H1 (cell line): ENCODE measurements around the gene ZBTB7B. TPM values are rescaled to one million over a fixed set of nuclear protein-coding genes. Genes with fewer than 3 reads are reported as not detected.

ENCODE experiments used
- CTCF ChIA-PET: fragments of 300-600 bp; sonication (Branson Sonifier 250); formaldehyde crosslinking; loops from one replicate; lab custom pipeline; 2021; ENCODE audit not compliant: partially characterized antibody; lab: Charles Lee
- POLR2A ChIA-PET: fragments of 300-600 bp; sonication (Branson Sonifier 250); formaldehyde crosslinking; loops from one replicate; lab custom pipeline; 2021; ENCODE audit warnings: inconsistent platforms; ENCODE audit not compliant: partially characterized antibody; lab: Charles Lee
- DNase-seq, 2 experiments: peaks; one replicate each; pipeline versions ENCODE4 v3.0.0 to v3.0.0-alpha.2; 2010 to 2022; ENCODE audit warnings: low spot score in 2 of 2, low read depth in 1 of 2, mixed read lengths in 1 of 2
- FAIRE-seq: peaks from 2 replicates; lab custom pipeline; 2011; peaks lifted over from hg19 to GRCh38; lab: Jason Lieb, UNC
- H2AFZ ChIP-seq: 2 replicates; pipeline ENCODE4 v1.8.1; 2012; ENCODE audit warnings: low read length, inconsistent platforms
- H2AK5ac ChIP-seq: 2 replicates; pipeline ENCODE4 v1.6.1; 2013; ENCODE audit warnings: low read depth, low read length
- H2BK120ac ChIP-seq: replicated peaks from 2 replicates; pipeline ENCODE3; 2013; ENCODE audit warnings: low read depth, low read length, inconsistent platforms
- H2BK12ac ChIP-seq: 2 replicates; pipeline ENCODE4 v1.6.1; 2013; ENCODE audit warnings: low read depth, low read length
- H2BK15ac ChIP-seq: 2 replicates; pipeline ENCODE4 v1.6.1; 2013; ENCODE audit warnings: low read length
- H2BK20ac ChIP-seq: 2 replicates; pipeline ENCODE4 v1.6.1; 2013; ENCODE audit warnings: low read length
- H2BK5ac ChIP-seq: 2 replicates; pipeline ENCODE4 v1.6.1; 2013; ENCODE audit warnings: low read depth, low read length
- H3K14ac ChIP-seq: 2 replicates; pipeline ENCODE4 v1.6.1; 2013; ENCODE audit warnings: inconsistent platforms; ENCODE audit not compliant: insufficient read length
- H3K18ac ChIP-seq: 2 replicates; pipeline ENCODE4 v1.6.1; 2013; ENCODE audit warnings: low read length; ENCODE audit errors: extremely low read depth
- H3K23ac ChIP-seq: 2 replicates; pipeline ENCODE4 v1.6.1; 2013; ENCODE audit warnings: inconsistent platforms; ENCODE audit not compliant: insufficient read length
- H3K23me2 ChIP-seq: 2 replicates; pipeline ENCODE4 v1.6.1; 2013; ENCODE audit warnings: low read depth, low read length
- H3K27ac ChIP-seq: 2 replicates; pipeline ENCODE4 v1.6.1; 2011; ENCODE audit warnings: low read depth, low read length, inconsistent platforms
- H3K27me3 ChIP-seq, 4 experiments: replicated peaks in 1 of 4; 1 replicate in 1 of 4; 2 replicates in 3 of 4; pipeline versions ENCODE4 v1.6.1 to v1.8.1; 2011 to 2013; ENCODE audit warnings: low read length in 3 of 4, mild to moderate bottlenecking in 3 of 4, inconsistent platforms in 2 of 4, mixed read lengths in 2 of 4, moderate library complexity in 1 of 4; ENCODE audit not compliant: control insufficient read depth in 3 of 4, insufficient read depth in 3 of 4; ENCODE audit errors: extremely low read depth in 1 of 4
- H3K36me3 ChIP-seq, 4 experiments: 2 replicates each; pipeline versions ENCODE4 v1.6.1 to v1.8.1; 2011 to 2013; ENCODE audit warnings: mild to moderate bottlenecking in 4 of 4, low read length in 3 of 4, moderate library complexity in 2 of 4, control low read depth in 1 of 4, inconsistent platforms in 1 of 4; ENCODE audit not compliant: insufficient read depth in 4 of 4, control insufficient read depth in 2 of 4
- H3K4ac ChIP-seq: replicated peaks from 2 replicates; pipeline ENCODE3; 2013; ENCODE audit warnings: low read length, low read depth, mixed read lengths, inconsistent platforms; ENCODE audit not compliant: insufficient read length
- H3K4me1 ChIP-seq, 4 experiments: replicated peaks in 1 of 4; 1 replicate in 1 of 4; 2 replicates in 3 of 4; pipeline versions ENCODE4 v1.6.1 to v1.8.1; 2011 to 2013; ENCODE audit warnings: low read length in 3 of 4, inconsistent platforms in 2 of 4, mixed read lengths in 1 of 4; ENCODE audit not compliant: insufficient read depth in 4 of 4, control insufficient read depth in 3 of 4
- H3K4me2 ChIP-seq, 2 experiments: 2 replicates each; pipeline versions ENCODE4 v1.6.1 to v1.8.1; 2011 to 2013; ENCODE audit warnings: low read depth in 2 of 2, low read length in 2 of 2, control low read depth in 1 of 2, inconsistent platforms in 1 of 2, mild to moderate bottlenecking in 1 of 2; ENCODE audit not compliant: insufficient read depth in 1 of 2
- H3K4me3 ChIP-seq, 4 experiments: fragments of 200-600, 300-600 bp in 1 of 4; sonication (generic), shearing (Covaris generic), sonication (Bioruptor Twin) in 1 of 4; 2 replicates each; pipeline versions ENCODE4 v1.5.1 to v1.8.1; 2011 to 2016; ENCODE audit warnings: low read length in 4 of 4, low read depth in 3 of 4, control low read depth in 2 of 4, inconsistent platforms in 2 of 4, mild to moderate bottlenecking in 2 of 4, mixed read lengths in 1 of 4, moderate library complexity in 1 of 4; ENCODE audit not compliant: insufficient read depth in 2 of 4; ENCODE audit errors: extremely low read depth in 1 of 4
- H3K56ac ChIP-seq: replicated peaks from 2 replicates; pipeline ENCODE3; 2013; ENCODE audit warnings: low read depth, mild to moderate bottlenecking, mixed read lengths, low read length, inconsistent platforms; ENCODE audit not compliant: insufficient read length
- H3K79me1 ChIP-seq: 2 replicates; pipeline ENCODE4 v1.6.1; 2013; ENCODE audit warnings: low read depth, low read length, control low read depth
- H3K79me2 ChIP-seq, 2 experiments: 2 replicates each; pipeline versions ENCODE4 v1.6.1 to v1.8.1; 2012 to 2013; ENCODE audit warnings: low read length in 2 of 2, mild to moderate bottlenecking in 2 of 2, inconsistent platforms in 1 of 2; ENCODE audit not compliant: insufficient read depth in 2 of 2, control insufficient read depth in 1 of 2
- H3K9ac ChIP-seq, 4 experiments: replicated peaks in 1 of 4; 1 replicate in 1 of 4; 2 replicates in 3 of 4; pipeline versions ENCODE4 v1.6.1 to v1.8.1; 2011 to 2013; ENCODE audit warnings: low read depth in 3 of 4, low read length in 3 of 4, control low read depth in 2 of 4, mild to moderate bottlenecking in 2 of 4, moderate library complexity in 2 of 4, inconsistent platforms in 1 of 4; ENCODE audit errors: extremely low read depth in 1 of 4
- H3K9me3 ChIP-seq, 2 experiments: 2 replicates each; pipeline versions ENCODE4 v1.6.1 to v1.8.1; 2012 to 2013; ENCODE audit warnings: mild to moderate bottlenecking in 2 of 2, moderate library complexity in 2 of 2, control low read depth in 1 of 2, inconsistent platforms in 1 of 2, low read depth in 1 of 2, low read length in 1 of 2, mixed read lengths in 1 of 2; ENCODE audit not compliant: insufficient read depth in 2 of 2
- H4K20me1 ChIP-seq, 2 experiments: replicated peaks in 1 of 2; 2 replicates each; pipeline versions ENCODE3 to v1.8.1; 2011 to 2013; ENCODE audit warnings: inconsistent platforms in 2 of 2, low read length in 2 of 2, mild to moderate bottlenecking in 1 of 2; ENCODE audit not compliant: insufficient read depth in 2 of 2, control insufficient read depth in 1 of 2
- H4K5ac ChIP-seq: 2 replicates; pipeline ENCODE4 v1.6.1; 2013; ENCODE audit warnings: low read length, low read depth, mixed read lengths, inconsistent platforms; ENCODE audit not compliant: insufficient read length
- H4K8ac ChIP-seq: 2 replicates; pipeline ENCODE4 v1.8.0; 2013; ENCODE audit warnings: mild to moderate bottlenecking, moderate library complexity, low read length, inconsistent platforms; ENCODE audit not compliant: insufficient read depth; ENCODE audit errors: extremely low read depth
- H4K91ac ChIP-seq: replicated peaks from 2 replicates; pipeline ENCODE3; 2013; ENCODE audit warnings: low read length, mixed read lengths, inconsistent platforms; ENCODE audit not compliant: insufficient read length
- CEBPB ChIP-seq: IDR thresholded peaks from 2 replicates; pipeline ENCODE4 v1.6.1; 2012; ENCODE audit warnings: low read depth, low read length
- RAD21 ChIP-seq, 2 experiments: IDR thresholded peaks in 1 of 2; conservative IDR thresholded peaks in 1 of 2; 2 replicates each; pipeline ENCODE4 v1.6.1; 2011; ENCODE audit warnings: low read depth in 2 of 2, low read length in 2 of 2, improper control_type of control experiment in 1 of 2, inconsistent platforms in 1 of 2, mild to moderate bottlenecking in 1 of 2, moderate library complexity in 1 of 2
- TBP ChIP-seq: IDR thresholded peaks from 2 replicates; pipeline ENCODE4 v1.6.1; 2011; ENCODE audit warnings: low read depth, low read length, improper control_type of control experiment
- WGBS, 2 experiments: shearing (Covaris generic) in 1 of 2; methylation state at CpG; one replicate each; pipeline versions ENCODE4 v1.1.6 to v1.1.7; 2013 to 2015; ENCODE audit warnings: low lambda C conversion rate in 2 of 2, mixed read lengths in 2 of 2, inconsistent platforms in 1 of 2, low coverage in 1 of 2, missing lambda C conversion rate in 1 of 2; ENCODE audit not compliant: insufficient replicate concordance in 2 of 2, insufficient coverage in 1 of 2, insufficient read length in 1 of 2; ENCODE audit errors: extremely low coverage in 1 of 2, missing lambda C conversion rate in 1 of 2; 5-methylcytosine and 5-hydroxymethylcytosine counted together
- polyA plus RNA-seq, 7 experiments: library from polyadenylated mRNA; depleted of rRNA in 3 of 7; stranded (reverse) in 5 of 7; unstranded in 2 of 7; fragments of >200 nt in 5 of 7; fragments of 200-250 nt in 2 of 7; gene quantifications; 1 replicate in 5 of 7; 2 replicates in 1 of 7; 4 replicates in 1 of 7; pipeline versions ENCODE4 v1.2.1 to v1.2.3, GENCODE V29; 2011 to 2013; ENCODE audit warnings: missing spikeins in 2 of 7, mixed read lengths in 2 of 7
- total RNA-seq: library from RNA; stranded (reverse); fragmentation: NEBNext Ultra II Directional; extraction: Animal tissue kit (Norgen Biotek cat#: 25700); gene quantifications from 2 replicates; pipeline ENCODE4 v1.2.1, GENCODE V29; 2021

ZBTB7B gene
- total and polyA plus RNA-seq, 2 of the 8 experiments (the other 6 are each of a cell fraction or from before 2014, with no cell fraction given) = 24.5 to 36.9 TPM

DNA sequence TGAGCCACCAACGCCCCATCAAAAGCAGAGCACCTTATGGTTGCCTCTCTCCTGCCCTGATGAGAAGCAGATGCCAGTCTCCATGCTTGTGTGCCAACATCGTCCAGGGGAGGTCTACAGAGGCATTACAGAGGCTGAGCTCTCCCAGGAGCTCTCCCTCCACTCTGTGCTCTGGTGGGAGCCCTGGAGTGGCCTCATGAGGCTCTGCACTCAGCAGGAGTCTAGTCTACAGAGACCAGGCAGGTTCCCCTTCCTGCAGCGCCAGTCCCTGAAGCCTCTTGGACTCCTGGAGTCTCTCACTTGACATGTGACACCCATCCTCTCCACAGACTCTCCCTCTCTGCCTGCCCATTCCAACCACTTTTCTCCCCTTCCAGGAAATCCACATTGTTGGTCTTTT lies 34.4 kb downstream of the ZBTB7B start:
- Histone ChIP-seq H3K36me3 (no peaks in the 10 kb centered on the region), H3K79me1 (no peaks in the 10 kb centered on the region), H4K5ac (no peak overlapping the region), H3K79me2 (no peaks in the 10 kb centered on the region), H3K4me1 (no peaks in the 10 kb centered on the region), H3K23ac (no peak overlapping the region), H2BK20ac (no peak overlapping the region), H3K4ac (no peak overlapping the region), H4K20me1 (no peaks in the 10 kb centered on the region), H3K27me3 (peaks cover 0 to 2% (median 0%) of the 10 kb centered on the region in 4 experiments; a peak in 2 of 7 replicates), H4K8ac (no peak overlapping the region), H3K27ac (no peak overlapping the region), H3K56ac (no peak overlapping the region), H3K14ac (no peak overlapping the region), H2BK120ac (no peak overlapping the region), H2AK5ac (no peak overlapping the region), H2BK12ac (no peak overlapping the region), H3K18ac (no peak overlapping the region), H3K9me3 (no peaks in the 10 kb centered on the region), H2BK15ac (no peak overlapping the region), H3K9ac (no peak overlapping the region), H3K23me2 (no peaks in the 10 kb centered on the region), H3K4me2 (no peak overlapping the region), H2AFZ (no peak overlapping the region), H3K4me3 (no peak overlapping the region), H4K91ac (no peak overlapping the region), H2BK5ac (no peak overlapping the region)
- WGBS, 2 experiments = 89% methylated on average over 3 of the region's 3 CpGs; no CpG with 5 or more reads in 1 of the 2 experiments
- CTCF ChIA-PET = interaction anchor here (0.6 to 32.4 kb wide), 4 partner anchors 22 to 52 kb away, joined by 3 to 907 read pairs (median 178); partner anchors contain the start of genes ADAM15, EFNA3 and EFNA4
- FAIRE-seq (no peak), DNase-seq (no peak)
- POLR2A ChIA-PET = interaction anchor here (0.8 to 8.8 kb wide), 2 partner anchors 14 to 17 kb away, joined by 3 to 60 read pairs; partner anchors contain the start of gene ADAM15
- TF ChIP-seq TBP = no peak
- no peak for TF ChIP-seq CEBPB
- no peak for TF ChIP-seq RAD21 (IDR thresholded peaks at IDR 0.05 in 1 of 2, conservative IDR thresholded peaks at IDR 0.05 in 1 of 2; ENCODE audit: low read depth in 2 of 2, low read length in 2 of 2)
